HUES64 (cell line): ENCODE measurements around the gene FARS2.

Experiments used
- H3K27ac ChIP-seq: 2 replicates; pipeline ENCODE4 v1.7.0; 2013; ENCODE audit warnings: low read depth, low read length, inconsistent platforms
- H3K27me3 ChIP-seq: 2 replicates; pipeline ENCODE4 v1.6.1; 2013; ENCODE audit warnings: mild to moderate bottlenecking, low read length; ENCODE audit not compliant: insufficient read depth
- H3K36me3 ChIP-seq: 2 replicates; pipeline ENCODE4 v1.6.1; 2013; ENCODE audit warnings: mild to moderate bottlenecking, low read length; ENCODE audit not compliant: insufficient read depth
- H3K4me1 ChIP-seq: 2 replicates; pipeline ENCODE4 v1.6.1; 2013; ENCODE audit warnings: mild to moderate bottlenecking, low read length, moderate library complexity; ENCODE audit not compliant: insufficient read depth
- H3K4me3 ChIP-seq: 2 replicates; pipeline ENCODE4 v1.5.1; 2013; ENCODE audit warnings: mild to moderate bottlenecking, low read length, moderate library complexity
- H3K9ac ChIP-seq: 2 replicates; pipeline ENCODE4 v1.6.1; 2013; ENCODE audit warnings: mild to moderate bottlenecking, low read depth, low read length
- H3K9me3 ChIP-seq: 2 replicates; pipeline ENCODE4 v1.6.1; 2013; ENCODE audit warnings: low read depth, low read length; ENCODE audit not compliant: insufficient read depth
- WGBS: fragments of 150-250, 120-280 bp; methylation state at CpG from one replicate; pipeline ENCODE4 v1.1.7; 2013; ENCODE audit warnings: missing lambda C conversion rate; 5-methylcytosine and 5-hydroxymethylcytosine counted together

FARS2 gene

GRCh38 chr6:5302995-5303622 lies 41.8 kb downstream of the FARS2 start:
- Histone ChIP-seq H3K27ac (no peak overlapping the region), H3K4me1 (peaks cover 4% of the 10 kb centered on the region; the same call in 1 of the 2 replicates), H3K4me3 (no peak overlapping the region), H3K9me3 (no peaks in the 10 kb centered on the region), H3K36me3 (no peaks in the 10 kb centered on the region), H3K9ac (no peak overlapping the region), H3K27me3 (no peaks in the 10 kb centered on the region)
- WGBS: 35% methylated on average over 10 of the region's 10 CpGs

DNA sequence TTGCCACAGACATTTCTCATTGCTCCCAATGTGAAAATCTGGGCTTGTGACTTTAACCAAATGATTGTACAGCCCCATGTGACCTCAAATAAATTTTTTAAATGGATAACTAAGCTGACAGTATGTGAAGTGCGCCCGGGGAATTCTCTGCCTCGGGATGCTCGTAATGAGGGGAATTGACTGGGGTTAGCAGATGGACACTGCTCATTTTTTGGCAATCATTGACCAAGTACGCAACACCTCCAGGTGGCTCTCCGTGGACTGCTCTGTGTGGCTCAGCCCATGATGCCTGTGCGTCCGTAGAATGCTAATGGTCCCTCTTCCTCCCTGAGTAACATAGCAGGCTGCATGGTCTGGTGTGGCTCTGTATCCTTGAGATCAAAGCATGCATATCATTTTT lies 42.4 kb downstream of the FARS2 start:
- H3K4me3 ChIP-seq: no peak overlapping the region
- no peak overlapping the region for H3K9ac ChIP-seq
- no peak overlapping the region for H3K27ac ChIP-seq
- H3K4me1 ChIP-seq: peaks cover 4% of the 10 kb centered on the region; the same call in 1 of the 2 replicates
- WGBS: 95% methylated on average over 8 of the region's 8 CpGs
- H3K9me3 ChIP-seq: no peaks in the 10 kb centered on the region
- no peaks in the 10 kb centered on the region for H3K27me3 ChIP-seq
- H3K36me3 ChIP-seq: no peaks in the 10 kb centered on the region

DNA sequence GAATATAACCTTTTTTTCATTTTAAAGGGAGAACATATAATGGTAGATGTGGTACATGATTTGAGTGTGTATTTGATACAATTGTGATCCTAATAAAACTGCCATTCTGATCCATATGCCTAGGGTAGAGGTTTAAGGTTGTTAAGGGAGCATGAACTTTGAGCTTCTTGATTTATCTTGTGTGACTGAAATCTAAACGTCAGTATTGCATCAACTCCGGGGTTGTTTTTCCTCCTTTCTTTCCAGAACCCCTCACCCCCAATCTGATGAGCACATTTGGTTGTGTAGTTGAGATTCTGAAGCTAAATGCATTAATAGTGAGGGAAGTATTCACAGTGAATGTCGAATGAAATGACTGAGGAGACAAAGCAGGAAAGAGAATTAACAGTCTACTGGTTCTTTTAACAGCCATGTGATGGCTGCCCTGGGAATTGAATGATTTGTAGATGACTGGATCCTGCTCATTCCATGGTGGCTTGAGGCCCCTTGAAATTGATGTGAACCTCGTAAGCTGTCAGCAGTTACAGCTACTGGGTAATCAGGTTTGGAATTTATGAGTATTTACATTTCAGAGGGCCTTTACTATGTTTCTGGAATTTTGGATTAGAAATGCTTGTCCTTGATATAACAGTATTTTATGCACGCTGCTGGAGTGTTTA lies 44.8 kb downstream of the FARS2 start:
- H3K4me3 ChIP-seq: no peak overlapping the region
- no peak overlapping the region for H3K27ac ChIP-seq
- H3K4me1 ChIP-seq: peaks cover 4% of the 10 kb centered on the region; the same call in 1 of the 2 replicates
- 88% methylated on average over 3 of the region's 5 CpGs for WGBS
- no peaks in the 10 kb centered on the region for H3K9me3 ChIP-seq
- no peaks in the 10 kb centered on the region for H3K36me3 ChIP-seq
- no peak overlapping the region for H3K9ac ChIP-seq
- no peaks in the 10 kb centered on the region for H3K27me3 ChIP-seq

- no peaks in the 10 kb centered on the region for H3K36me3 ChIP-seq
- peaks cover 4% of the 10 kb centered on the region; the same call in 1 of the 2 replicates for H3K4me1 ChIP-seq
- no peaks in the 10 kb centered on the region for H3K27me3 ChIP-seq
- H3K9ac ChIP-seq: no peak overlapping the region
- no peaks in the 10 kb centered on the region for H3K9me3 ChIP-seq
- H3K27ac ChIP-seq: no peak overlapping the region
- H3K4me3 ChIP-seq: no peak overlapping the region
Observed at GRCh38 chr6:5307058-5307457, 45.7 kb downstream of the FARS2 start.

DNA sequence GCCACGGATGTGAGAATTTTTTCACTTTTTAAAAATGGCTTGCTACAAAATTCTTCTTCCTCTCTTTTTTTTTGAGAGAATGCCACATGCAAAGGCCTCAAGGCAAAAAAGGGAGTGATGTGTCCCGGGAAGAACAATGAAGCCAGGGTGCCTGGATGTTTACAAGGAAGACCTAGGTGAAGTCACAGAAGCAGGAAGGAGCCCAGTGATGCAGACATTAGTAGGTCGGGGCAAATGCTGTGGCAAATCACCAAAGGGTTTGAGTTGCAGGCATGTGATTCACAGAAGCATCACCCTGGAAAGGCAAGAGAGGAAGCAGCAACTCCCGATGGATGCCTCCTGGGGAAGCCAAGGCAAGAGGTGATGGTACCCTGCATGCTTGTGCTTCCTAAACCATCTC lies 46.8 kb downstream of the FARS2 start:
- H3K27me3 ChIP-seq: no peaks in the 10 kb centered on the region
- H3K9ac ChIP-seq: no peak overlapping the region
- WGBS: 63% methylated on average over 4 of the region's 4 CpGs
- no peak overlapping the region for H3K4me3 ChIP-seq
- no peaks in the 10 kb centered on the region for H3K36me3 ChIP-seq
- no peak overlapping the region for H3K27ac ChIP-seq
- H3K4me1 ChIP-seq: peaks cover 6% of the 10 kb centered on the region
- no peaks in the 10 kb centered on the region for H3K9me3 ChIP-seq

GRCh38 chr6:5314191-5314865 lies 53.0 kb downstream of the FARS2 start:
- Histone ChIP-seq H3K4me3 (no peak overlapping the region), H3K9me3 (no peaks in the 10 kb centered on the region), H3K9ac (no peak overlapping the region), H3K36me3 (no peaks in the 10 kb centered on the region), H3K27me3 (no peaks in the 10 kb centered on the region), H3K27ac (no peak overlapping the region), H3K4me1 (peaks cover 14% of the 10 kb centered on the region)
- WGBS: 93% methylated on average over 4 of the region's 4 CpGs

GRCh38 chr6:5315881-5316280 lies 54.6 kb downstream of the FARS2 start:
- no peaks in the 10 kb centered on the region for H3K27me3 ChIP-seq
- no peaks in the 10 kb centered on the region for H3K36me3 ChIP-seq
- H3K9me3 ChIP-seq: no peaks in the 10 kb centered on the region
- H3K4me3 ChIP-seq: no peak overlapping the region
- 76% methylated on average over 5 of the region's 5 CpGs for WGBS
- H3K4me1 ChIP-seq: peaks cover 14% of the 10 kb centered on the region
- H3K9ac ChIP-seq: no peak overlapping the region
- H3K27ac ChIP-seq: no peak overlapping the region

DNA sequence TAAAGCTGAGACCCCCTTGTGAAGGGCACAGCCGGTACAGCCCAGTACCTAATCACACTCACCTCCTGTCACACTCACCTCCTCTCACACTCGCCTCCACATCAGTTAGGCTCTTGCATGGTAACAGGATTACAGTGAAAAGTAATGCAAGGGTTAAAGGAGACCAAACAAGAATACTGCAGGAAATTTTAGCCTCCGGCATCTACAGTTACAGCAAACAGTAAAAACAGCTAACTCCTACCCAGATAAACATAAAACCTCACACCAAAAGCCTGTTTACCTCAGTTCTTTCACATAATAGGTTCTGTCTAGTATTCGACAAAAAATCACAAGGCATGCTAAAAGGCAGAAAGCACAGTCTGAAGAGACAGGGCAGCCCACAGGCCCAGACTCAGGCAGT lies 55.6 kb downstream of the FARS2 start:
- Histone ChIP-seq H3K9ac (no peak overlapping the region), H3K36me3 (no peaks in the 10 kb centered on the region), H3K4me1 (peaks cover 14% of the 10 kb centered on the region), H3K27me3 (no peaks in the 10 kb centered on the region), H3K27ac (no peak overlapping the region), H3K4me3 (no peak overlapping the region), H3K9me3 (no peaks in the 10 kb centered on the region)
- WGBS: 81% methylated on average over 3 of the region's 4 CpGs

DNA sequence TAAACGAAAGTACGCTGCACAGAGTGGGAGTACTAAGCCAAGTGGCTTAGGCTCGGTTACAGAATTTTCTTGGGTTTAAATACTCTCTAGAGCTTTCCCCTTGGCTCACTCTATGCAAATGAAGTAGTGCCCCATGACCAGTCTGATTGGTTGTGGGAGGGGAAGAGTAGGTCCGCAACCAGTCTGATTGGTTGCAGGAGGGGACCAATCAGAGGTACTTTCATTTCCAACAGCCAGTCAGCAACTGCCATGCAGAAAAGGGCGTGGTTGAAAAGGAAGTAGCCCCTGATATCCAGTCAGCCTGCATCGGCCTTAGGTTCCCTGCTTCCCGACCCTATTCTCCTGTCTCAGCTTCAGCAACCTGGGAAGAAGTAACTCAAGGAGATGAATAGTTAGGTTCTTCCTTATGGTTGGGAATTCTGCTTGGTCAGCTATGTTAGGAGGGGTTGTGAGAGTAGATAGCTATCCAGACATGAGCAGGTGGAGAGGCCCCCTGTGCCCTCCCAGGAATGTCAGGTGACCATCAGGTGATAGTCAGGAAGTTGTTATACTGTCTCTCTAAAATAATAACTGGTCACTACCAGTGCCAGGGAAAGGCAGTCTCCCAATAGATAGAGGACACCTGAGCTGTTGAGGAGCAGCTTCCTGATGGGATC lies 57.4 kb downstream of the FARS2 start:
- H3K27ac ChIP-seq: no peak overlapping the region
- WGBS: 96% methylated on average over 7 of the region's 7 CpGs
- H3K4me1 ChIP-seq: peaks cover 5% of the 10 kb centered on the region; the same call in 1 of the 2 replicates
- no peak overlapping the region for H3K9ac ChIP-seq
- no peak overlapping the region for H3K4me3 ChIP-seq
- peaks cover 10% of the 10 kb centered on the region; the same call in 1 of the 2 replicates for H3K9me3 ChIP-seq
- no peaks in the 10 kb centered on the region for H3K36me3 ChIP-seq
- no peaks in the 10 kb centered on the region for H3K27me3 ChIP-seq

GRCh38 chr6:5323979-5324378 lies 62.7 kb downstream of the FARS2 start:
- Histone ChIP-seq H3K4me1 (no peaks in the 10 kb centered on the region), H3K9me3 (peaks cover 38% of the 10 kb centered on the region), H3K27me3 (no peaks in the 10 kb centered on the region), H3K9ac (no peak overlapping the region), H3K4me3 (no peak overlapping the region), H3K36me3 (peaks cover 18% of the 10 kb centered on the region), H3K27ac (no peak overlapping the region)
- WGBS: 95% methylated on average over 2 of the region's 3 CpGs

- Histone ChIP-seq H3K27ac (no peak overlapping the region), H3K4me1 (no peaks in the 10 kb centered on the region), H3K9me3 (peaks cover 38% of the 10 kb centered on the region), H3K36me3 (peaks cover 18% of the 10 kb centered on the region), H3K4me3 (no peak overlapping the region), H3K9ac (no peak overlapping the region), H3K27me3 (no peaks in the 10 kb centered on the region)
- 96% methylated on average over 3 of the region's 3 CpGs for WGBS
Observed at GRCh38 chr6:5325173-5325572, 63.9 kb downstream of the FARS2 start.
